Measurements from ENCODE around the gene ONECUT3. TPM values are rescaled to one million over a fixed set of nuclear protein-coding genes. Genes with fewer than 3 reads are reported as not detected.
A peak's percentile ranks its signal among the peaks of the same experiment; 100 is the strongest.

Gene ONECUT3
- total and polyA plus RNA-seq, 9 of the 15 experiments (the other 6 are each of a cell fraction or from before 2014, with no cell fraction given), result not detected

DNA sequence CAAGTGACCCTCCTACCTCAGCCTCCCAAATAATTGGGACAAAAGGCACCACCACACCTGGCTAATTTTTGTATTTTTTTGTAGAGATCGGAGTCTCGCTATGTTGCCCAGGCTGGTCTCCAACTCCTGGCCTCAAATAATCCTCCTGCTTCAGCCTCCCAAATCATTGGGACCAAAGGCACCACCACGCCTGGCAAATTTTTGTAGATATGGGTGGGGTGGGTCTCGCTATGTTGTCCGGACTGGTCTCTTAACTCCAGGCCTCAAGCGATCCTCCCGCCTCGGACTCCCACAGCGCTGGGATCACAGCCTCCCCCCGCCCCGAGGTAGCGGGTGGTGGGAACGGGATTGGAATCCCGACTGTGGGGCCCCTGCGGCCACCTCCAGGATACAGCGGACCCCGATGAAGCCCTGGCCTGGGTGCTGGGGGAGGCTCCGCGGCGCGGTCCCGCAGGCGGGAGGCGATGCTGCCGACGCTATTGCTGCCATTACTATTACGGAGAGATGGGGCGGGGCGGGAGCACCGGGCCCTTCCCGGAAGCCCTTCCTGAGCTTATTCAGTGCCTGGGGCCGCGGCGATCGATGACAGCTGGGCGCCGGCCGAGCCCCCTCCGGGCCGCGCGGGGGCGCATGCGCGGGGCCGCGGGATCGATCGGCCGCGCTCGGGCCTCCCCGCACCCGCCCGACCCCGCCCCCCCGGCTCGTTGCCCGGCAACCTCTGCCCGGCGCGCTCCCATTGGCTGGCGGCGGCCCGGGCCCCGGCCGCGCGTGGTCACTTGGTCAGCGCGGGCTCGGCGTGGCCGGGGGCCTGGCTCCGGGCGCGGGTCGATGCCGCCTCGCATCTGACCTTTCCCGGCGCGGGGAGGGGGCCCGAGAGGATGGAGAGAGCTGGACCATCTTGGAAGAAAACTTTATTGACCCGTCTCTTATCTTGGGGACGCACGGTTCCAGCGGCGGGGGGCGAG lies 27.9 kb upstream of the ONECUT3 start (continued):
- TF ChIP-seq KDM1A (IDR thresholded peaks at IDR 0.05) (peak; percentile 30 to 41; a peak in 2 of 4 replicates), SIN3B (IDR thresholded peaks at IDR 0.05; ENCODE audit: low read depth) (peak; percentile 47; the same call in 1 of the 2 replicates), ETV5 (CRISPR knock-in tag; IDR thresholded peaks at IDR 0.05; ENCODE audit: low read depth) (no peak), KLF10 (CRISPR knock-in tag; IDR thresholded peaks at IDR 0.05) (no peak), PTRF (tag; IDR thresholded peaks at IDR 0.05) (no peak), GATA2 (CRISPR knock-in tag; IDR thresholded peaks at IDR 0.05) (no peak), HLTF (IDR thresholded peaks at IDR 0.05) (no peak), CCNT2 (IDR thresholded peaks at IDR 0.05; ENCODE audit: borderline replicate concordance, extremely low read depth, insufficient read length, low read depth, low read length) (peak; percentile 28), MEIS2 (IDR thresholded peaks at IDR 0.05; ENCODE audit: partially characterized antibody) (peak; percentile 62), DIDO1 (tag; IDR thresholded peaks at IDR 0.05; ENCODE audit: low read depth) (no peak), ARHGAP35 (IDR thresholded peaks at IDR 0.05; ENCODE audit: partially characterized antibody) (no peak), TCF3 (CRISPR knock-in tag; IDR thresholded peaks at IDR 0.05) (0 out of 2 replicates have a peak, but pooled peaks have one; percentile 22), BCOR (IDR thresholded peaks at IDR 0.05) (peak; percentile 74), CC2D1A (IDR thresholded peaks at IDR 0.05) (peak; percentile 95), POLR2B (IDR thresholded peaks at IDR 0.05; ENCODE audit: low read depth, partially characterized antibody) (no peak), ZNF224 (CRISPR knock-in tag; IDR thresholded peaks at IDR 0.05) (no peak), SAP30 (IDR thresholded peaks at IDR 0.05; ENCODE audit: borderline replicate concordance, insufficient read depth, low read depth, low read length, poor library complexity, severe bottlenecking) (no peak)
- TF ChIP-seq, protein P1, sequence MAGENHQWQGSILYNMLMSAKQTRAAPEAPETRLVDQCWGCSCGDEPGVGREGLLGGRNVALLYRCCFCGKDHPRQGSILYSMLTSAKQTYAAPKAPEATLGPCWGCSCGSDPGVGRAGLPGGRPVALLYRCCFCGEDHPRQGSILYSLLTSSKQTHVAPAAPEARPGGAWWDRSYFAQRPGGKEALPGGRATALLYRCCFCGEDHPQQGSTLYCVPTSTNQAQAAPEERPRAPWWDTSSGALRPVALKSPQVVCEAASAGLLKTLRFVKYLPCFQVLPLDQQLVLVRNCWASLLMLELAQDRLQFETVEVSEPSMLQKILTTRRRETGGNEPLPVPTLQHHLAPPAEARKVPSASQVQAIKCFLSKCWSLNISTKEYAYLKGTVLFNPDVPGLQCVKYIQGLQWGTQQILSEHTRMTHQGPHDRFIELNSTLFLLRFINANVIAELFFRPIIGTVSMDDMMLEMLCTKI (IDR thresholded peaks at IDR 0.05; ENCODE audit: partially characterized antibody), result no peak
- TF ChIP-seq, protein P2, sequence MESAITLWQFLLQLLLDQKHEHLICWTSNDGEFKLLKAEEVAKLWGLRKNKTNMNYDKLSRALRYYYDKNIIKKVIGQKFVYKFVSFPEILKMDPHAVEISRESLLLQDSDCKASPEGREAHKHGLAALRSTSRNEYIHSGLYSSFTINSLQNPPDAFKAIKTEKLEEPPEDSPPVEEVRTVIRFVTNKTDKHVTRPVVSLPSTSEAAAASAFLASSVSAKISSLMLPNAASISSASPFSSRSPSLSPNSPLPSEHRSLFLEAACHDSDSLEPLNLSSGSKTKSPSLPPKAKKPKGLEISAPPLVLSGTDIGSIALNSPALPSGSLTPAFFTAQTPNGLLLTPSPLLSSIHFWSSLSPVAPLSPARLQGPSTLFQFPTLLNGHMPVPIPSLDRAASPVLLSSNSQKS (CRISPR knock-in tag; IDR thresholded peaks at IDR 0.05), result no peak
- TF ChIP-seq, protein P3, sequence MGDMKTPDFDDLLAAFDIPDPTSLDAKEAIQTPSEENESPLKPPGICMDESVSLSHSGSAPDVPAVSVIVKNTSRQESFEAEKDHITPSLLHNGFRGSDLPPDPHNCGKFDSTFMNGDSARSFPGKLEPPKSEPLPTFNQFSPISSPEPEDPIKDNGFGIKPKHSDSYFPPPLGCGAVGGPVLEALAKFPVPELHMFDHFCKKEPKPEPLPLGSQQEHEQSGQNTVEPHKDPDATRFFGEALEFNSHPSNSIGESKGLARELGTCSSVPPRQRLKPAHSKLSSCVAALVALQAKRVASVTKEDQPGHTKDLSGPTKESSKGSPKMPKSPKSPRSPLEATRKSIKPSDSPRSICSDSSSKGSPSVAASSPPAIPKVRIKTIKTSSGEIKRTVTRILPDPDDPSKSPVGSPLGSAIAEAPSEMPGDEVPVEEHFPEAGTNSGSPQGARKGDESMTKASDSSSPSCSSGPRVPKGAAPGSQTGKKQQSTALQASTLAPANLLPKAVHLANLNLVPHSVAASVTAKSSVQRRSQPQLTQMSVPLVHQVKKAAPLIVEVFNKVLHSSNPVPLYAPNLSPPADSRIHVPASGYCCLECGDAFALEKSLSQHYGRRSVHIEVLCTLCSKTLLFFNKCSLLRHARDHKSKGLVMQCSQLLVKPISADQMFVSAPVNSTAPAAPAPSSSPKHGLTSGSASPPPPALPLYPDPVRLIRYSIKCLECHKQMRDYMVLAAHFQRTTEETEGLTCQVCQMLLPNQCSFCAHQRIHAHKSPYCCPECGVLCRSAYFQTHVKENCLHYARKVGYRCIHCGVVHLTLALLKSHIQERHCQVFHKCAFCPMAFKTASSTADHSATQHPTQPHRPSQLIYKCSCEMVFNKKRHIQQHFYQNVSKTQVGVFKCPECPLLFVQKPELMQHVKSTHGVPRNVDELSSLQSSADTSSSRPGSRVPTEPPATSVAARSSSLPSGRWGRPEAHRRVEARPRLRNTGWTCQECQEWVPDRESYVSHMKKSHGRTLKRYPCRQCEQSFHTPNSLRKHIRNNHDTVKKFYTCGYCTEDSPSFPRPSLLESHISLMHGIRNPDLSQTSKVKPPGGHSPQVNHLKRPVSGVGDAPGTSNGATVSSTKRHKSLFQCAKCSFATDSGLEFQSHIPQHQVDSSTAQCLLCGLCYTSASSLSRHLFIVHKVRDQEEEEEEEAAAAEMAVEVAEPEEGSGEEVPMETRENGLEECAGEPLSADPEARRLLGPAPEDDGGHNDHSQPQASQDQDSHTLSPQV (IDR thresholded peaks at IDR 0.05), result no peak
